Measurements from ENCODE around the gene PDCD10.

DNA sequence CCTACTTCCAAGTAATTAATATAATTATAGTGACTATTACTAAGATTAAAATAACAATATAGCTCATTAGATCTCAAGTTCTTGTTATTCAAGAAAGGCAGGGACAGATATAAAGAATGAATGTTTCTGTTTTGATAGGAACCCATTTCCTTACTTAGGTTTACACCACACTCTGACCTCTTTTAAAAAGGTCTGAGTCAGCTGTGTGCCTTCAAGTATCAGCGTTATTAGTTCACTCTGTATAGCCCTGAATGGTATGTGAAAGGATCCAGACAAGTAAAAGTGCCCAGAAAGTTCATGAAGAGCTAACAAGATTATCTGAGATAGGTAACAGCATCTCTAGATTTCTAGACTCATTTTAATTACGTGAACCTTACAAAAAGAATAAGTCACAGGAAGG, 28.9 kb downstream of the PDCD10 start:
- TF ChIP-seq, protein P1, sequence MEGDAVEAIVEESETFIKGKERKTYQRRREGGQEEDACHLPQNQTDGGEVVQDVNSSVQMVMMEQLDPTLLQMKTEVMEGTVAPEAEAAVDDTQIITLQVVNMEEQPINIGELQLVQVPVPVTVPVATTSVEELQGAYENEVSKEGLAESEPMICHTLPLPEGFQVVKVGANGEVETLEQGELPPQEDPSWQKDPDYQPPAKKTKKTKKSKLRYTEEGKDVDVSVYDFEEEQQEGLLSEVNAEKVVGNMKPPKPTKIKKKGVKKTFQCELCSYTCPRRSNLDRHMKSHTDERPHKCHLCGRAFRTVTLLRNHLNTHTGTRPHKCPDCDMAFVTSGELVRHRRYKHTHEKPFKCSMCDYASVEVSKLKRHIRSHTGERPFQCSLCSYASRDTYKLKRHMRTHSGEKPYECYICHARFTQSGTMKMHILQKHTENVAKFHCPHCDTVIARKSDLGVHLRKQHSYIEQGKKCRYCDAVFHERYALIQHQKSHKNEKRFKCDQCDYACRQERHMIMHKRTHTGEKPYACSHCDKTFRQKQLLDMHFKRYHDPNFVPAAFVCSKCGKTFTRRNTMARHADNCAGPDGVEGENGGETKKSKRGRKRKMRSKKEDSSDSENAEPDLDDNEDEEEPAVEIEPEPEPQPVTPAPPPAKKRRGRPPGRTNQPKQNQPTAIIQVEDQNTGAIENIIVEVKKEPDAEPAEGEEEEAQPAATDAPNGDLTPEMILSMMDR (IDR thresholded peaks at IDR 0.05) = no peak
- TF ChIP-seq POLR2A (IDR thresholded peaks at IDR 0.05) = no peak
